Right lobe of liver (tissue), 4 donors: ENCODE results near the gene STX1B.

ENCODE experiments used
- CTCF ChIP-seq, 4 donors: fragments of 200-600 bp in 3 of 4; fragments of 450-650 bp in 1 of 4; IDR thresholded peaks; one replicate each; pipeline versions ENCODE4 v1.5.1 to v1.8.0; 2016 to 2022; ENCODE audit warnings: antibody characterized with exemption in 4 of 4, mild to moderate bottlenecking in 2 of 4
- POLR2A ChIP-seq: fragments of 450-650 bp; IDR thresholded peaks from one replicate; pipeline ENCODE4 v1.6.1; 2017; ENCODE audit warnings: antibody characterized with exemption, mild to moderate bottlenecking
- donor health status: DM: no; HTN: no; CAD: no.
- donor health status: DM: no; HTN: no; CAD: no.
- donor health status: DM: no; HTN: yes; CAD: no.

GRCh38 chr16:30989469-30990047 lies 20.9 kb downstream of the STX1B start:
- TF ChIP-seq CTCF (IDR thresholded peaks at IDR 0.05), result no peak
- no peak for TF ChIP-seq POLR2A
